C4-2B (cell line): ENCODE results near the gene SMIM38.
"Not testable (repeated sequence)": the region's sequence is repeated elsewhere in the genome, so short reads cannot be mapped to it uniquely, and the experiment has no call there.

Source experiments
- CTCF ChIP-seq: fragments of 450-650 bp; conservative IDR thresholded peaks from 2 replicates; pipeline ENCODE4 v1.5.1; 2017; ENCODE audit warnings: mild to moderate bottlenecking
- ZFX ChIP-seq: fragments of 450-650 bp; IDR thresholded peaks from 2 replicates; pipeline ENCODE4 v1.6.1; 2017

GRCh38 chr11:69134182-69134581, 21.6 kb upstream of the SMIM38 start:
- not testable (repeated sequence) for TF ChIP-seq CTCF, ZFX
